ENCODE measurements around the gene WBP4. TPM values are rescaled to one million over a fixed set of nuclear protein-coding genes. Genes with fewer than 3 reads are reported as not detected.

The WBP4 gene
- total and polyA plus RNA-seq, 9 of the 15 experiments (the other 6 are each of a cell fraction or from before 2014, with no cell fraction given), result 5.5 to 12.2 (median 7.9) TPM

- no peaks in the 10 kb centered on the region for H3K9me3 ChIP-seq (replicated peaks; ENCODE audit: control insufficient read depth, insufficient read depth, low read depth, low read length)
- intact Hi-C loops (cut with micrococcal nuclease), result no loop called here
- peaks cover 98% of the 10 kb centered on the region for H3K79me2 ChIP-seq (ENCODE audit: control insufficient read depth, insufficient read depth, low read length)
- H3K27ac ChIP-seq (ENCODE audit: extremely low read depth, low read depth, low read length), result no peak overlapping the region
- H4K20me1 ChIP-seq (replicated peaks; ENCODE audit: control insufficient read depth, insufficient read depth, low read length), result no peaks in the 10 kb centered on the region
- in situ Hi-C loops (cut with MboI), result loop anchor here (25.0 kb wide), 1 partner anchor 269 kb away; the partner anchor contains the start of gene SLC25A15
- BruUV-seq (replicated peaks), result no TSS peak
- DNase-seq (ENCODE audit: extremely low read depth in 1 of 4, low spot score in 3 of 4) (no peak), ATAC-seq (no peak), FAIRE-seq (no peak)
- no peaks in the 10 kb centered on the region; the same call in 2 of the 3 replicates for H3K36me3 ChIP-seq (ENCODE audit: control insufficient read depth, insufficient read depth, low read length)
- H2AFZ ChIP-seq (ENCODE audit: low read depth, low read length), result no peak overlapping the region
- POLR2A ChIA-PET, result no interaction called here
- CTCF ChIA-PET (ENCODE audit: low intra/inter-chr PET ratio), result no interaction called here
- peak; percentile 15; the same call in 1 of the 2 replicates for TF ChIP-seq SPI1 (IDR thresholded peaks at IDR 0.05; ENCODE audit: borderline replicate concordance, low read depth, low read length)
- no peak for TF ChIP-seq ZNF184 (CRISPR knock-in tag; IDR thresholded peaks at IDR 0.05)
- H3K4me2 ChIP-seq (ENCODE audit: insufficient read depth, low read length), result no peak overlapping the region
- H3K9ac ChIP-seq (ENCODE audit: insufficient read depth in 1 of 2, low read depth in 2 of 2, low read length in 2 of 2), result no peak overlapping the region
- H3K4me1 ChIP-seq (replicated peaks in 1 of 2; ENCODE audit: control insufficient read depth in 2 of 2, insufficient read depth in 2 of 2, low read length in 2 of 2), result peaks cover 11 to 40% of the 10 kb centered on the region in 2 experiments; a peak in 4 of 5 replicates
- H3K4me3 ChIP-seq, result no peak overlapping the region
- no peaks in the 10 kb centered on the region for H3K9me1 ChIP-seq (ENCODE audit: control insufficient read depth, insufficient read depth, low read length)
- H3K27me3 ChIP-seq (ENCODE audit: control insufficient read depth in 2 of 2, insufficient read depth in 2 of 2, low read length in 2 of 2), result no peaks in the 10 kb centered on the region
Measured at GRCh38 chr13:41056194-41056593, 5.1 kb upstream of the WBP4 start.

- Histone ChIP-seq H3K4me3 (no peak overlapping the region), H3K27ac (ENCODE audit: extremely low read depth, low read depth, low read length) (no peak overlapping the region), H3K9me3 (replicated peaks; ENCODE audit: control insufficient read depth, insufficient read depth, low read depth, low read length) (no peaks in the 10 kb centered on the region), H3K9ac (ENCODE audit: insufficient read depth in 1 of 2, low read depth in 2 of 2, low read length in 2 of 2) (peak overlapping the region in 1 of 2 experiments; percentile 40; a peak in 1 of 4 replicates), H4K20me1 (replicated peaks; ENCODE audit: control insufficient read depth, insufficient read depth, low read length) (no peaks in the 10 kb centered on the region), H3K9me1 (ENCODE audit: control insufficient read depth, insufficient read depth, low read length) (no peaks in the 10 kb centered on the region), H3K27me3 (ENCODE audit: control insufficient read depth in 2 of 2, insufficient read depth in 2 of 2, low read length in 2 of 2) (no peaks in the 10 kb centered on the region), H3K79me2 (ENCODE audit: control insufficient read depth, insufficient read depth, low read length) (peaks cover 93% of the 10 kb centered on the region), H3K4me1 (replicated peaks in 1 of 2; ENCODE audit: control insufficient read depth in 2 of 2, insufficient read depth in 2 of 2, low read length in 2 of 2) (peaks cover 11 to 40% of the 10 kb centered on the region in 2 experiments; a peak in 4 of 5 replicates), H3K4me2 (ENCODE audit: insufficient read depth, low read length) (peak overlapping the region; percentile 70), H3K36me3 (ENCODE audit: control insufficient read depth, insufficient read depth, low read length) (no peaks in the 10 kb centered on the region; the same call in 2 of the 3 replicates), H2AFZ (ENCODE audit: low read depth, low read length) (no peak overlapping the region)
- 20% methylated on average over 11 of the region's 11 CpGs for WGBS (ENCODE audit: insufficient coverage, low coverage, missing lambda C conversion rate)
- ChIA-PET CTCF (ENCODE audit: low intra/inter-chr PET ratio) (no interaction called here), POLR2A (interaction anchor here (0.8 to 1.1 kb wide), 2 partner anchors 10 to 37 kb away, joined by 3 to 4 read pairs; no protein-coding TSS in a partner anchor)
- intact Hi-C loops (cut with micrococcal nuclease) (no loop called here), in situ Hi-C loops (cut with MboI) (loop anchor here (25.0 kb wide), 1 partner anchor 270 kb away; the partner anchor contains the start of gene SLC25A15)
- DNase-seq (ENCODE audit: extremely low read depth in 1 of 4, low spot score in 3 of 4), result peak in 1 of 4 experiments; percentile 40
- FAIRE-seq, result no peak
- ATAC-seq, result no peak
- TF ChIP-seq KAT8 (IDR thresholded peaks at IDR 0.05; ENCODE audit: low read depth) (no peak), ZNF384 (IDR thresholded peaks at IDR 0.05; ENCODE audit: low read depth, low read length) (0 out of 2 replicates have a peak, but pooled peaks have one; percentile 29), ATF4 (CRISPR knock-in tag; IDR thresholded peaks at IDR 0.05) (no peak)
- no TSS peak for BruUV-seq (replicated peaks)
Measured at GRCh38 chr13:41056826-41057711, 4.2 kb upstream of the WBP4 start.

Measured in K562 (cell line).